Nephron (organoid): Measurements from ENCODE around the gene ITGB1.

ENCODE experiments used
- H3K27ac Mint-ChIP-seq, 3 experiments: 2 replicates each; pipeline ENCODE4 v1.8.0; 2020; ENCODE audit warnings: mixed read lengths in 3 of 3, mild to moderate bottlenecking in 2 of 3, moderate library complexity in 1 of 3
- H3K27me3 Mint-ChIP-seq: 2 replicates; pipeline ENCODE4 v1.8.0; 2021; ENCODE audit warnings: low read depth, mild to moderate bottlenecking, moderate library complexity, mixed read lengths
- H3K36me3 Mint-ChIP-seq: 2 replicates; pipeline ENCODE4 v1.8.0; 2020; ENCODE audit warnings: low read depth, mixed read lengths
- H3K4me1 Mint-ChIP-seq: 2 replicates; pipeline ENCODE4 v1.8.0; 2020; ENCODE audit warnings: mixed read lengths
- H3K4me3 Mint-ChIP-seq, 3 experiments: 2 replicates each; pipeline ENCODE4 v1.8.0; 2020; ENCODE audit warnings: mild to moderate bottlenecking in 3 of 3, mixed read lengths in 3 of 3, moderate library complexity in 2 of 3
- H3K9me3 Mint-ChIP-seq: 2 replicates; pipeline ENCODE4 v1.8.0; 2020; ENCODE audit warnings: mixed read lengths
- TF ChIP-seq, protein P1 (sequence below), 3 experiments: fragments of 200-600 bp; sonication (generic); IDR thresholded peaks; one replicate each; pipeline ENCODE4 v1.5.0; 2021; ENCODE audit warnings: antibody characterized with exemption in 3 of 3; ENCODE audit not compliant: unreplicated experiment in 3 of 3

ITGB1 gene

DNA sequence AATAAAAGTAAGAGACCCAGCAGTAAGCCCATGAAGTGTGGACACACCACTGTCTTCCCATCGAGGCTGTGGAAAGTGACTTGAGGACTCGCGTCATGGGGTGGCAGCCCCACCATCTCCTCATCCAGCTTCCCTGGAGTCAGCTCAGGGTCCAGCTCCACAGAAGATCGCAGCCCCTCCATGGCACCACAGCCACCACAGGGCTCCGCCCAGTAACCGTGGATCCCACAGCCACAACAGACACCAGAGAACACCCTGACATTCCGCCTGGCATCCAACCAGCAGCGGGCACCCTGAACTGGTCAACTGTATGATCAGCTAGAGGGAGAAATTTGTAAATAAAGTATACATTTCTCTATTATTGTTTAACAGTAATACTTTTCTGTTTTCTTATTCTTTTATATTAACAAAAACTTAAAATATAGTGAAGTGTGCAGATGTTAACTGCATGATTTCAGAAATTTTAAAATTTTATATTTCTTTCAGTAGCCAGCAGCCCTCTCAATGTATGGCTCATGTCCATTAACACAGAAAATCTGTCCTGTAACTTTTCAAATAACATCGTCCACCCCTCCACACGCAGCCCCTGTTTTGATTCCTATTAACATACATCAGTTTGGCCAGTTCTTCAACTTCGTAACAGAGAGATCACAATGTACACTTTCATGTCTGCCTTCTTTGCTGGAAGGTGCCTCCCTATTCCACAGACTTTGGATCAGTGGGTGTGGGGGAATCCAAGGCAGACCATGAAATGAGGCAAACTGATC is 69.7 kb downstream of the ITGB1 start:
- Mint-ChIP-seq H3K27me3 (no peaks in the 10 kb centered on the region), H3K9me3 (no peaks in the 10 kb centered on the region), H3K4me1 (no peaks in the 10 kb centered on the region), H3K4me3 (no peak overlapping the region), H3K27ac (no peak overlapping the region), H3K36me3 (no peaks in the 10 kb centered on the region)
- TF ChIP-seq, protein P1, sequence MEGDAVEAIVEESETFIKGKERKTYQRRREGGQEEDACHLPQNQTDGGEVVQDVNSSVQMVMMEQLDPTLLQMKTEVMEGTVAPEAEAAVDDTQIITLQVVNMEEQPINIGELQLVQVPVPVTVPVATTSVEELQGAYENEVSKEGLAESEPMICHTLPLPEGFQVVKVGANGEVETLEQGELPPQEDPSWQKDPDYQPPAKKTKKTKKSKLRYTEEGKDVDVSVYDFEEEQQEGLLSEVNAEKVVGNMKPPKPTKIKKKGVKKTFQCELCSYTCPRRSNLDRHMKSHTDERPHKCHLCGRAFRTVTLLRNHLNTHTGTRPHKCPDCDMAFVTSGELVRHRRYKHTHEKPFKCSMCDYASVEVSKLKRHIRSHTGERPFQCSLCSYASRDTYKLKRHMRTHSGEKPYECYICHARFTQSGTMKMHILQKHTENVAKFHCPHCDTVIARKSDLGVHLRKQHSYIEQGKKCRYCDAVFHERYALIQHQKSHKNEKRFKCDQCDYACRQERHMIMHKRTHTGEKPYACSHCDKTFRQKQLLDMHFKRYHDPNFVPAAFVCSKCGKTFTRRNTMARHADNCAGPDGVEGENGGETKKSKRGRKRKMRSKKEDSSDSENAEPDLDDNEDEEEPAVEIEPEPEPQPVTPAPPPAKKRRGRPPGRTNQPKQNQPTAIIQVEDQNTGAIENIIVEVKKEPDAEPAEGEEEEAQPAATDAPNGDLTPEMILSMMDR (IDR thresholded peaks at IDR 0.05; ENCODE audit: unreplicated experiment in 3 of 3) = no peak

DNA sequence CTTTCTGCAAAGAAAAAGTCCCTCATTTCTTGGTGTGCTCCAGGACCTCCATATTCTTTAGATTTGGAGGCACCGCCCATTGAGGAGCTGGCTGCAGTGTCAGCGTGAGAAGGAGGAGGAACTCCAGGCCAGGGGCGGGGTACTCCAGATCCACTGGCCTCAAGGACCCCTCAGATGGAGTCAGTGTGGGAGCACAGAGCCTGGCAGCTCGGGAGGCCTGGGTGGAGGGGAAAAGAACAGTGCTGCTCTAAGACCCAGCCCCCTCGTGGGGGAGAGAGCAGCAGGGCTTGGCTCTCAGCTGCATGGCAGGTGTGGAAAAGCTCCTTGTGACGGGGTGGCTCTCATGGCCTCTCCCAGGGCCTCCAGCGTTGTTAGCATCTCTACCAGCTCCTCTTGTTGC is 70.5 kb downstream of the ITGB1 start:
- TF ChIP-seq, protein P1 (IDR thresholded peaks at IDR 0.05; ENCODE audit: unreplicated experiment in 3 of 3) = no peak

DNA sequence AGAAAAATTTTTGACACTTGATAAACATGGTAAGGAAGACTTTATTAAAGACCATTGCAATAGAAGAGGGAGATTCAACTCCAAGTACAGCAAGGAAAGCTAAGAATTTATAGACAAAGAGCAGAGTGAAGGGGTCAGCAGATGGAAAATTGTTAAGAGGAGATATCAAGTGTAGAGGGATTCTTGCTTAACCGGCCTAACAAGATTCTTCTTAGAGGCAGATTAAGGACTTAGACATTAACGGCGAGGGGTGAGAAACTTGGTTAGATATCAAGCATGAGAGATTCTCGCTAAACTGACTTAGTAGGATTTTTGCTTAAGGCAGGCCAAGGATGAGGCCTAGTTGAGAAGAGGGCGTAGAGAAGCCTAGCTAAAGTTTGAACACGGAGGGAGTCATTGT is 76.0 kb downstream of the ITGB1 start:
- H3K4me1 Mint-ChIP-seq = no peaks in the 10 kb centered on the region
- no peaks in the 10 kb centered on the region for H3K9me3 Mint-ChIP-seq

More for the DNA sequence above, 70.5 kb downstream of the ITGB1 start:
- H3K27me3 Mint-ChIP-seq = no peaks in the 10 kb centered on the region
- H3K4me1 Mint-ChIP-seq = no peaks in the 10 kb centered on the region
- no peaks in the 10 kb centered on the region for H3K36me3 Mint-ChIP-seq
- H3K9me3 Mint-ChIP-seq = no peaks in the 10 kb centered on the region
- H3K4me3 Mint-ChIP-seq = no peak overlapping the region
- H3K27ac Mint-ChIP-seq = no peak overlapping the region

DNA sequence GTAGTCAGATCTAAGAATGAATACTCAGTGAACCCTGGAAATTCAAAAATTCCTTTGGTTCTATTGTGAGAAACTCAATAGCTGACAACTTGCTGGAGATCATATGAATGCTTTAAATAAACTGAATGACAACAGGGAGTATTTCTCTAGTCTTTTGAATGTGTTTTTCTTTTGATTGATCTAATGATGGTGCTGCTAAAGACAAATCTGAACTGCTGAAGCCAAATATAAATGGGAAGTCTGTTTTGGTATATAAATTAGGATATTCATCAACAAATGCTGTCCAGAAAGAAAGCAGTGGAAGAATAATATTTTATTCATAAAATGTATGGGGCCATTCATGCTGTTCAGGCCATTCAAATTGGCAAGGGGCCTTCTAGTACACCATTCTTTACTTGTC is 79.4 kb downstream of the ITGB1 start:
- TF ChIP-seq, protein P1 (IDR thresholded peaks at IDR 0.05; ENCODE audit: unreplicated experiment in 3 of 3) = no peak
- Mint-ChIP-seq H3K36me3 (no peaks in the 10 kb centered on the region), H3K27me3 (no peaks in the 10 kb centered on the region), H3K27ac (no peak overlapping the region), H3K9me3 (no peaks in the 10 kb centered on the region), H3K4me1 (no peaks in the 10 kb centered on the region), H3K4me3 (no peak overlapping the region)

More for the DNA sequence above, 76.0 kb downstream of the ITGB1 start:
- no peaks in the 10 kb centered on the region for H3K27me3 Mint-ChIP-seq
- H3K27ac Mint-ChIP-seq = no peak overlapping the region
- TF ChIP-seq, protein P1 (IDR thresholded peaks at IDR 0.05; ENCODE audit: unreplicated experiment in 3 of 3) = no peak
- no peak overlapping the region for H3K4me3 Mint-ChIP-seq
- H3K36me3 Mint-ChIP-seq = no peaks in the 10 kb centered on the region

DNA sequence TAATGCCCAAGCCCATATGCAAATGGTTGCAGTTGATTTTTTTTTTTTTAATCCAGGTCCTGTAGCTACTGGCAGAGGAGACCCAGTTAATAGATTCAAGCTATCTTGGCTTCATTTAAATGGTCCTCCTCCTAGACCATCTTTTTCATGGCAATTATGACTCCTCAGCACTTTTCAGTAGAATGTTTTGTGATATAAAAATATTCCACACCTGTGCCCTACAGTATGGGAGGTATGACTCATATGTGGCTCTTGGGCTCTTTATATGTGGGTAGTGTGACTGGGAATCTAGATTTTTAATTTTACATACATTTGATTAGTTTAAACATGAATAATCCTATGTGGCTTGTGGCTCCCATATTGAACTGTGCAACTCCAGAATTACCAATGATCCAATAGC is 80.1 kb downstream of the ITGB1 start:
- Mint-ChIP-seq H3K27me3 (no peaks in the 10 kb centered on the region), H3K4me1 (no peaks in the 10 kb centered on the region), H3K27ac (no peak overlapping the region), H3K4me3 (no peak overlapping the region), H3K36me3 (no peaks in the 10 kb centered on the region), H3K9me3 (peaks cover 6% of the 10 kb centered on the region)
- TF ChIP-seq, protein P1 (IDR thresholded peaks at IDR 0.05; ENCODE audit: unreplicated experiment in 3 of 3) = no peak

DNA sequence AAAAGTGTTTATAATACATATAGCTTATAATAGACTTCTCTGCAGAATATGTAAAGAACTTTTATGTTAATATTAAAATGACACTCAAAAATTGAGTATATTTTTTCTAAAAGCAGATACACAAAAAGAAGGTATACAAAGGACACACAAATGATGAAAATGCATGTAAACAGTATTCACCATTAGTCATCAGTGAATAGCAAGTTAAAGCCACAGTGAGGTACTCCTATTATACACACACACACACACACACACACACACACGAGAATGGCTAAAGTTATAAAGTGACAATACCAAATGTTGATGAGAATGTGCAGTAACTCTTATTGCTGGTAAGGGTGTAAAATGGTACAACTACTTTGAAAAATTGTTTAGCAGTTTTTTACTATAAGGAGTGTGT is 92.9 kb downstream of the ITGB1 start:
- H3K27me3 Mint-ChIP-seq = no peaks in the 10 kb centered on the region
- TF ChIP-seq, protein P1 (IDR thresholded peaks at IDR 0.05; ENCODE audit: unreplicated experiment in 3 of 3) = no peak
- peaks cover 14% of the 10 kb centered on the region for H3K9me3 Mint-ChIP-seq
- no peaks in the 10 kb centered on the region for H3K4me1 Mint-ChIP-seq
- no peak overlapping the region for H3K27ac Mint-ChIP-seq
- H3K4me3 Mint-ChIP-seq = no peak overlapping the region
- H3K36me3 Mint-ChIP-seq = no peaks in the 10 kb centered on the region
